SK-N-MC (cell line): ENCODE measurements around the gene CARD11.

Experiments
- DNase-seq: peaks from one replicate; pipeline ENCODE4 v3.0.0-alpha.2; 2011; ENCODE audit warnings: low read depth, low spot score
- H3K27ac ChIP-seq: fragments of 200-600 bp; sonication (generic); 2 replicates; pipeline ENCODE4 v1.5.1; 2016; ENCODE audit warnings: mixed run types
- H3K36me3 ChIP-seq: fragments of 200-600 bp; sonication (generic); 2 replicates; pipeline ENCODE4 v1.6.1; 2017; ENCODE audit warnings: antibody characterized with exemption, low read length, mixed read lengths; ENCODE audit not compliant: insufficient read depth
- H3K4me3 ChIP-seq: fragments of 200-600 bp; sonication (generic); 2 replicates; pipeline ENCODE4 v1.5.1; 2016
- H3K9ac ChIP-seq: fragments of 200-600 bp; sonication (generic); 2 replicates; pipeline ENCODE4 v1.8.0; 2017; ENCODE audit warnings: mixed run types, mixed read lengths; ENCODE audit not compliant: insufficient read length
- H3K9me3 ChIP-seq: fragments of 200-600 bp; sonication (generic); 2 replicates; pipeline ENCODE4 v1.6.1; 2017; ENCODE audit warnings: low read depth, mild to moderate bottlenecking, antibody characterized with exemption, low read length, moderate library complexity, mixed read lengths
- EZH2 ChIP-seq: fragments of 200-600 bp; sonication (generic); IDR thresholded peaks from one replicate; pipeline ENCODE4 v1.6.1; 2017; ENCODE audit warnings: antibody characterized with exemption
- FOXP2 ChIP-seq: optimal IDR thresholded peaks from 2 replicates; pipeline ENCODE3; 2011; ENCODE audit warnings: mild to moderate bottlenecking, moderate library complexity; ENCODE audit not compliant: insufficient read depth; ENCODE audit errors: extremely low read length, control extremely low read depth
- POLR2AphosphoS5 ChIP-seq: IDR thresholded peaks from 2 replicates; pipeline ENCODE4 v1.6.1; 2012; ENCODE audit warnings: mild to moderate bottlenecking, low read depth, low read length, borderline replicate concordance

CARD11 gene

GRCh38 chr7:3069771-3070449, 26.2 kb upstream of the CARD11 start:
- Histone ChIP-seq H3K9ac (no peak overlapping the region), H3K36me3 (no peaks in the 10 kb centered on the region), H3K27ac (no peak overlapping the region), H3K9me3 (no peaks in the 10 kb centered on the region), H3K4me3 (no peak overlapping the region)
- TF ChIP-seq EZH2 (no peak), FOXP2 (no peak), POLR2AphosphoS5 (no peak)
- DNase-seq: no peak

GRCh38 chr7:3068530-3068929, 24.9 kb upstream of the CARD11 start:
- no peaks in the 10 kb centered on the region for H3K9me3 ChIP-seq
- DNase-seq: no peak
- H3K4me3 ChIP-seq: no peak overlapping the region
- no peaks in the 10 kb centered on the region for H3K36me3 ChIP-seq
- no peak for TF ChIP-seq EZH2
- TF ChIP-seq FOXP2: no peak
- no peak for TF ChIP-seq POLR2AphosphoS5
- H3K9ac ChIP-seq: no peak overlapping the region
- no peak overlapping the region for H3K27ac ChIP-seq

DNA sequence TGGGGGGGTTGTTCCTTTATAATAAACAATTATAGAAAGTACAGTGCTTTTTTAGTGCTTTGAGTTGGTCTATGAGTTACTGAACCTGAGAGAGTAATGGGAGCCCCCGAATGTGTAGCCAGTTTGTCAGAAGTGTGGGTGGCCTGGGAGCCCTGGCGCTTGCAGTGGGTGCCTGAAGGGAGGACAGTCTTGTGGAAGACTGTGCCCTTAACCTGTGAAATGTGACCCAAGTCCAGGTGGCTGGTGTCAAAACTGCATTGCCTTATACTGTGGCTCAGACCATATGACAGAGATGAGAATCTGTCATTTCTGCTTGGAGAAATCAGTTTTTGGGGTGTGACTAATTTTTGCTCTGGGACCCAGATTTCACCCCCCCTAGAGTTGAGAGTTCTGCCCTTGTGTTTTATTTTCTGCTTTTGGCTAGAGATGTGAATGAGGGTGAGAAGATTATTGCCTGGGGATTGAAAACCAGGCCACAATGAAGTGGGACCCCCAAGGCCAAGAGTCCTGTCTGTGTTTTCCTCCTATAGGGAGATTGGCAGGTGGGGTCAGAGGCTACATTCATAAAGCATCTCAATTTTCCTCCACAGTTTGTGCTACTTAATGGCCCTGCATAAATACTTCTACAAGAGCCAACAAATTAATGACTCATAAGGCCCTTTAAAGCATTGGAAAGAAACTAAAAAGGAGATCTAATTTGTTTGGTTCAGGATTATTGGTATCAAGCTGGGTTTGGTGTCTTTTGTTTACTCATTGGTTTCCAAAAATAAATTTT, 24.1 kb upstream of the CARD11 start:
- DNase-seq: no peak
- Histone ChIP-seq H3K4me3 (no peak overlapping the region), H3K36me3 (no peaks in the 10 kb centered on the region), H3K9ac (no peak overlapping the region), H3K27ac (no peak overlapping the region), H3K9me3 (no peaks in the 10 kb centered on the region)
- TF ChIP-seq POLR2AphosphoS5 (no peak), EZH2 (no peak), FOXP2 (no peak)

DNA sequence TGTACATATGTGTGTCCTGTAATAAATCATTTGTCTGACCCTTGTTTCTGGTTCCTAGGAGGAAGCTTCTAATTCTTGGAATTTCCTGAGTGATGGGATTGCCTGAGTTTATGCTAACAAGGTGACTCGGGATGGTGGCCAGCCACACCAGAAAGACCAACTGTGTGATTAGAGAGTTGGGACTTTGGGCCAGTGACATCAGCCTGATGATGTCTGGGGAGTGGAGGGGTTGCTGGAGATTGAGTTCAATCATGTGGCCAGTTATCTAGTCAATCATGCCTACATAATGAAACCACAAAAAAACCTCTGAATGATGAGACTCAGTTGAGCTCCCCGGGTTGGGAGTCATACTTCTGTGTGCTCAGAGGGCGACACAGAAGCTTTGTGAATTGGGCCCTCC, 23.5 kb upstream of the CARD11 start:
- no peak for TF ChIP-seq FOXP2
- no peak for TF ChIP-seq EZH2
- TF ChIP-seq POLR2AphosphoS5: no peak
- no peaks in the 10 kb centered on the region for H3K36me3 ChIP-seq
- no peak overlapping the region for H3K4me3 ChIP-seq
- DNase-seq: no peak
- H3K9ac ChIP-seq: no peak overlapping the region
- H3K9me3 ChIP-seq: no peaks in the 10 kb centered on the region
- H3K27ac ChIP-seq: no peak overlapping the region

GRCh38 chr7:3066506-3066905, 22.8 kb upstream of the CARD11 start:
- no peak overlapping the region for H3K4me3 ChIP-seq
- H3K36me3 ChIP-seq: no peaks in the 10 kb centered on the region
- H3K9ac ChIP-seq: no peak overlapping the region
- no peak overlapping the region for H3K27ac ChIP-seq
- H3K9me3 ChIP-seq: no peaks in the 10 kb centered on the region
- TF ChIP-seq POLR2AphosphoS5 (no peak), FOXP2 (no peak), EZH2 (no peak)
- no peak for DNase-seq

DNA sequence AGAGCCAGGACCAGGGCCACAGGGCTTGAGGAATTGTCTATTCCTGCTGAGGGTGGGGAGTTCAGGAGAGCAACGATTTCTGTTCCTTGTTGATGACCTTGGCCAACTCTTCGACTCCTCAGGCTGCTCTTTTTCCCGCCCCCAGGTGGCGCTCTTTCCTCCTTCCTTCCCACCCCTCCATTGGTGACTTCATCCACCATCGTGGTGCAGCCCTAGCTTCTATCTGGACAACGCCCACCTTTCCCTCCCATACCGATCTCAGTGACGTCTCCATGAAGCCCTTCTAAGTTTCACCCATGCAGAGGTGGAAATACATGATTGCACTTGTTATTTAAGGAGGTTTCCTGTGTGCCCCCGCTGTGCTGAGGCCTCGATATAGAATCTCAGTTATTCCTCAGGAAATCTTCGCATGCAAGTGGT, 22.1 kb upstream of the CARD11 start:
- TF ChIP-seq EZH2: no peak
- TF ChIP-seq FOXP2: no peak
- no peak for TF ChIP-seq POLR2AphosphoS5
- Histone ChIP-seq H3K27ac (no peak overlapping the region), H3K4me3 (no peak overlapping the region), H3K9me3 (no peaks in the 10 kb centered on the region), H3K9ac (no peak overlapping the region), H3K36me3 (no peaks in the 10 kb centered on the region)
- no peak for DNase-seq

DNA sequence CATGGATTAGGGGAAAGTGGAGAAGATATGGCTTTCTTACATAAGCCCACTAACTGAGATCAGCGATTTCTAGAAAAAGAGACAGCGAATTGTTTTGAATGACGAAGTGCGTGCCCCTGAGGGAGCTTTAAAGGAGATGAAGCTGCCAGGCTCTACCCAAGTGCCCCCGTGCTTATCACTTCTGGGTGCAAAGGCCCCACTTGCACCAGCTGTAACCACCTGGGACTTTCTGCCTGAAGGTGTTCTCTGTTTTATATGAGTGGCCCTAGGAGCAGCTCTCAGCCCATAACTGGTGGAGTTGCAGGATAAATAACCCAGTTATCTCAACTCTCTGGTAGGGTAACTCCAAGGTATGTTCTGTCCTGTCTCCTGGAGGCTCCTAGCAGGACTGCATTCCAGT, 20.4 kb upstream of the CARD11 start:
- TF ChIP-seq EZH2 (no peak), FOXP2 (no peak), POLR2AphosphoS5 (no peak)
- no peak overlapping the region for H3K4me3 ChIP-seq
- H3K27ac ChIP-seq: no peak overlapping the region
- no peak overlapping the region for H3K9ac ChIP-seq
- no peaks in the 10 kb centered on the region for H3K9me3 ChIP-seq
- H3K36me3 ChIP-seq: no peaks in the 10 kb centered on the region
- DNase-seq: no peak

- H3K36me3 ChIP-seq: no peaks in the 10 kb centered on the region
- no peak overlapping the region for H3K27ac ChIP-seq
- no peak overlapping the region for H3K4me3 ChIP-seq
- H3K9ac ChIP-seq: no peak overlapping the region
- TF ChIP-seq FOXP2: no peak
- no peak for TF ChIP-seq EZH2
- TF ChIP-seq POLR2AphosphoS5: no peak
- no peak for DNase-seq
- no peaks in the 10 kb centered on the region for H3K9me3 ChIP-seq
These were observed 19.5 kb upstream of the CARD11 start for GRCh38 chr7:3063016-3063753.
